ENCODE measurements around the gene GPNMB.

GRCh38 chr7:23308754-23309153 lies 62.2 kb downstream of the GPNMB start:
- TF ChIP-seq CTCF (IDR thresholded peaks at IDR 0.05) (no peak), POLR2A (IDR thresholded peaks at IDR 0.05) (no peak)
